Measurements from ENCODE around the gene KIAA0825.
"Not testable (repeated sequence)": the region's sequence is repeated elsewhere in the genome, so short reads cannot be mapped to it uniquely, and the experiment has no call there.

DNA sequence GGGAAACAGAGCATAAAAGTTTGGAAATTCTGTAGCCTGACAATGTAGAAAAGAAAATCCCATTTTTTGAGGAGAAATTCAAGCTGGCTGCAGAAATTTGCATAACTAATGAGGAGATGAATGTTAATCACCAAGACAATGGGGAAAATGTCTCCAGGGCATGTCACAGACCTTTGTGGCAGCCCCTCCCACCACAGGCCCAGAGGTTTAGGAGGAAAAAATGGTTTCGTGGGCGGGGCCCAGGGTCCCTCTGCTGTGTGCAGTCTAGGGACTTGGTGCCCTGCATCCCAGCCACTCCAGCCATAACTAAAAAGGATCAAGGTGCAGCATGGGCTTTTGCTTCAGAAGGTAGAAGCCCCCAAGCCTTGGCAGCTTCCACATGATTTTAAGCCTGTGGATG, 502.1 kb downstream of the KIAA0825 start:
- TF ChIP-seq, protein P1, sequence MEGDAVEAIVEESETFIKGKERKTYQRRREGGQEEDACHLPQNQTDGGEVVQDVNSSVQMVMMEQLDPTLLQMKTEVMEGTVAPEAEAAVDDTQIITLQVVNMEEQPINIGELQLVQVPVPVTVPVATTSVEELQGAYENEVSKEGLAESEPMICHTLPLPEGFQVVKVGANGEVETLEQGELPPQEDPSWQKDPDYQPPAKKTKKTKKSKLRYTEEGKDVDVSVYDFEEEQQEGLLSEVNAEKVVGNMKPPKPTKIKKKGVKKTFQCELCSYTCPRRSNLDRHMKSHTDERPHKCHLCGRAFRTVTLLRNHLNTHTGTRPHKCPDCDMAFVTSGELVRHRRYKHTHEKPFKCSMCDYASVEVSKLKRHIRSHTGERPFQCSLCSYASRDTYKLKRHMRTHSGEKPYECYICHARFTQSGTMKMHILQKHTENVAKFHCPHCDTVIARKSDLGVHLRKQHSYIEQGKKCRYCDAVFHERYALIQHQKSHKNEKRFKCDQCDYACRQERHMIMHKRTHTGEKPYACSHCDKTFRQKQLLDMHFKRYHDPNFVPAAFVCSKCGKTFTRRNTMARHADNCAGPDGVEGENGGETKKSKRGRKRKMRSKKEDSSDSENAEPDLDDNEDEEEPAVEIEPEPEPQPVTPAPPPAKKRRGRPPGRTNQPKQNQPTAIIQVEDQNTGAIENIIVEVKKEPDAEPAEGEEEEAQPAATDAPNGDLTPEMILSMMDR (IDR thresholded peaks at IDR 0.05), result not testable (repeated sequence)
- TF ChIP-seq RELA, AFF4 (CRISPR knock-in tag; IDR thresholded peaks at IDR 0.05; ENCODE audit: borderline replicate concordance): not testable (repeated sequence)
